Lung microvascular endothelial cell (primary cell): ENCODE results near the gene RNASE12. TPM values are rescaled to one million over a fixed set of nuclear protein-coding genes. Genes with fewer than 3 reads are reported as not detected.
"Not testable (repeated sequence)": the region's sequence is repeated elsewhere in the genome, so short reads cannot be mapped to it uniquely, and the experiment has no call there.

Source experiments
- DNase-seq, 2 donors: peaks; one replicate each; pipeline versions ENCODE4 v3.0.0 to v3.0.0-alpha.2; 2010; ENCODE audit warnings: low read depth in 2 of 2
- total RNA-seq: library from RNA; depleted of rRNA; stranded (reverse); fragments of >200 nt; gene quantifications from 2 replicates; pipeline ENCODE4 v1.2.1, GENCODE V29; 2014

RNASE12 gene
- total RNA-seq, 1 donor from 2014 or later, result not detected

- no peak for DNase-seq
Observed at GRCh38 chr14:20614038-20614840, 23.1 kb upstream of the RNASE12 start.

DNA sequence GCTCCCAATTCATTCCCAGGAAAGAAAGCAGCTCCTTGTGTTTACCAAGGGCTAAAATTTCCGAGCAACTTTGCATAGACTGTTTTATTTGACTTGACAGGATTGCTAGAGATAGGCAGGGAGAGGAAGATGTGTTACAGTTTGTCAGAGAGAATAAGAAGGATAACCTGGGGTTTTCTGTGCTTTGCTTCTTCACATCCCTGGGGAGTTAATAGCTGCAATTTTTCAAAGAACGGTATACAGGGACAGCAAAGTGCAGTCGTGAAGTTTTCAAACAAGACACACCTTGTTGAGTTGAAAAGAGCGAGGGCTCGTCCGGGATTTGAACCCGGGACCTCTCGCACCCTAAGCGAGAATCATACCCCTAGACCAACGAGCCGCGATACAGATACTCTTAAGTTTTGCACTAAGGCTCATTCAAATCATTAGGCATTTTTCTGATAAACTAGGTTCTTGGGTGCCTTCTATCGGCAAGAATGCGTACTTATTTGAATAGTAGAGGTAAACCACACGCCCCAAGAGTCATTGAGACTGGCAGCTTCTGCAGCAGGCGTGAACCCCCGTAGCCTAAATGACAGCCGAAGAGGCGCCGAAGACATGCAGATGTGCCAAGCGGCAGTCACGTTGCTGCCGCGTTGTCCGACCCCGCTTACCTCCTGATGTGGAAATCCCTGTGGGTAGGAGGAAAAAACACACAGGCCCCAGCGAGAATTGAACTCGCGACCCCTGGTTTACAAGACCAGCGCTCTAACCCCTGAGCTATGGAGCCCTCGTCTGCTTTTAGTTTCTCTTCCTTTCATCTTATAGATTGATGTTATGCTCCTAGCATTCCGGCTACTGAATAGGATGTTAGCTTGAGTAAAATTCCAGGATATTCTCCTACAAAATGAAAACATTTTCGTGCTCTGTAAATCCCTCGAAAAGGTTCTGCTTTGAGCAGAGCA lies 22.2 kb upstream of the RNASE12 start:
- DNase-seq, result peak; percentile 93 to 96

DNA sequence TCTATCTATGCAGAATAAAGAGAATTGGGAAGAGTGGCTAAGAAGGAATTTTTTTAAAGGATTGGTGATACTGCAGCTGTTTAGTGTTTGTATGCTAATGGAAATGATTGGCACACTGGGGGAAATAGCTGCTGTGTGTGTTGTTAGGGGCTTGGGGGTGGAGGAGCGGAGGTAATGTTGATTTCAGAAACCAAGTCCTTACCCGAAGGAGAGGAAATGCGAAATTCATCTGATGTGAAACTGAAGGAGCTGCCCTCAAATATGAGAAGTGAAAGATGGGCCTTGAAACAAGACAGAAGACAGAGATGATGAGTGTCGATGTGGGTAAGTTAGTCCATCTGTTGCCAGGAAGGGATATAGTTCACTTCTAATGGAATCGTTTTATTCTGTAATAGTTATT lies 21.2 kb upstream of the RNASE12 start:
- no peak for DNase-seq

GRCh38 chr14:20611277-20611676 lies 20.1 kb upstream of the RNASE12 start:
- no peak for DNase-seq

DNA sequence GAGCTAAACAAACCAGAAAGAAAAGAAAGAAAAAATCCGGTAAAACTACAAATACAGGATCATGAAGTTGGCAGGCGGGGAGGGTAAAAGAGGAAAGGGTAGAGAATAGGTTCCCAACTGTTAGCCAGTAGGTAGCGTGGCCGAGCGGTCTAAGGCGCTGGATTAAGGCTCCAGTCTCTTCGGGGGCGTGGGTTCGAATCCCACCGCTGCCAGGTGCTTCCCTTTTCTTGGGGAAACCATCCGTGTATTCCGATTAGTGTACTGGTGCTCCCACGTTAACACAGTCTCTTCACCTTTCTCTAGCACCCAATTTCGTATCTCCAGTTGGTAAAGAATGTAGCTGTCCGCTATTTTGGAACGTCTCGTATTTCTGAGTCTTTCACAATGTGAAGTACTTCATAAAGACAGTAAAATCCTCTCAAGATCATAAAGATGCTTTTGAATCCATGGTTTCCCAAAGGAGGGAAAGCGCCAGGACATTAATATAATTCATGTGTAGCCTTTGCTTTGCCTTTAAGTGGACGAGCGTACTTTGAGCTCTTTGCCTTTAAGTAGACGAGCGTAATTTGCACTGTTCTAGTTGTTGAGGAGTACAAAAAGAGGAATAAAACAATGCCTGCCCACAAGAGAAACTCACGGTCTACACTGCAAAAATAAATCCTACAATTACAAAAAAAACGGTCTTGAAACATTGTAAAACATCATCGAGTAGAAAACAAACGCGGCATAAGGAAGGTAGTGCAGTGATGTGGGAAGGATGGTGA lies 19.0 kb upstream of the RNASE12 start:
- peak; percentile 74 to 81 for DNase-seq

GRCh38 chr14:20609215-20610001 lies 18.2 kb upstream of the RNASE12 start:
- DNase-seq, result peak; percentile 88 to 93

DNA sequence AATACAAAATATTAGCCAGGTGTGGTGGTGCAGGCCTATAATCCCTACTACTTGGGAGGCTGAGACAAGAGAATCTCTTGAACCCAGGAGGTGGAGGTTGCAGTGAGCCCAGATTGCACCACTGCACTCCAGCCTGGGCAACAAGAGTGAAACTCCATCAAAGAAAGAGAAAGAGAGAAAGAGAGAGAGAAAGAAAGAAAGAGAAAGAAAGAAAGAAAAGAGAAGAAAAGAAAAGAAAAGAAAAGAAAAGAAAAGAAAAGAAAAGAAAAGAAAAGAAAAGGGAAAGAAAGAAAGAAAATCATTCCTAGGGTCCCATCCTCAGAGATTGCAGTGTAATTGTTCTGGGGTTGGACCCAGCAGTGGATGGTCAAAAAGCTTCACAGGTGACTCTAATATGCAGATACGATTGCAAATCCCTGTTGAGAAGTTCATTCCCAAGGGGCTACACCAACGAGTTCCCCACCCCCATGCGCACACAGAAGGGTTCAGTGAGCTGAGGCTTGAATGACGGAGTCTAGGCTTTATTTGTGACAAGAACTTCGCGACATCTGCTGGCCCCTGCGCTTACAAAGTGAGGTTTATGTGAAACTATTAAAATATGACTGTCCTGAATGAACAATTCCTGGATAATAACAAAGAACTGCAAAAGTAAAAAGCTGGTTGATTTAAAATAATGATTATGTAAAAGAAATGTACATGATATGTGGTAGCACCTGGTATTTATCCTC lies 17.4 kb upstream of the RNASE12 start:
- DNase-seq, result no peak

GRCh38 chr14:20607617-20608016 lies 16.4 kb upstream of the RNASE12 start:
- no peak for DNase-seq

GRCh38 chr14:20606902-20607242 lies 15.7 kb upstream of the RNASE12 start:
- no peak for DNase-seq

DNA sequence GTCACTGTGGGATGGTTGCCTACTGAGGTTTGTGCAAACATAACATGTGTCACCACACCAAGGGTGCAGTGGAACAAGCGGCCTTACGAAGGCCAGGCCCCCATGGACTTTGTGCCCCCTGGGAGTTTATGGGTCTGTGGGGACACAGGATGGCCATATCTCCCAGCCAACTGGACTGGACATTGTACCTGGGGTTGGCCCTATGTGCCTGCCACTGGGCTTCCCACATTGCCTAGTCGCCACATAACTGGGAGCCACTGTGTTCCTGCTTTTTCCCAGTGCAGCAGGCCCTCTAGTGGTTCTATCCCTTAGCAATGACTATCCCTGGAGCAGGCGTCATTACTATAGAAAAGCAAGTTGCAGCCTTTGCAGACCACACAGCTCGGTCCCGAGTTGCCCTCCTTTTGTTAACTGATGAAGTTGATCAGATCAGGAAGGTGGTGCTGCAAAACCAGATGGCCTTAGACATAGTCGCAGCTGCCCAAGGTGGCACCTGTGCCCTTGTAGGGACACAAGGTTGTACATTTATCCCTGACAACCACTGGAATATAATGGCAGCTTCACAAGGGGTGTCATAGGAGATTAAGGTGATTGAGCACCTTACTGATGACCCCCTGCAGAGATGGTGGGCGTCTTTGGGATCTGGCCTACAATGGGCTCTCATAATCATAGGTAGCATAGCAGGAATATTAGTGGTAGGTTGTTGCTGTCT lies 15.2 kb upstream of the RNASE12 start:
- peak; percentile 66 to 84 for DNase-seq

DNA sequence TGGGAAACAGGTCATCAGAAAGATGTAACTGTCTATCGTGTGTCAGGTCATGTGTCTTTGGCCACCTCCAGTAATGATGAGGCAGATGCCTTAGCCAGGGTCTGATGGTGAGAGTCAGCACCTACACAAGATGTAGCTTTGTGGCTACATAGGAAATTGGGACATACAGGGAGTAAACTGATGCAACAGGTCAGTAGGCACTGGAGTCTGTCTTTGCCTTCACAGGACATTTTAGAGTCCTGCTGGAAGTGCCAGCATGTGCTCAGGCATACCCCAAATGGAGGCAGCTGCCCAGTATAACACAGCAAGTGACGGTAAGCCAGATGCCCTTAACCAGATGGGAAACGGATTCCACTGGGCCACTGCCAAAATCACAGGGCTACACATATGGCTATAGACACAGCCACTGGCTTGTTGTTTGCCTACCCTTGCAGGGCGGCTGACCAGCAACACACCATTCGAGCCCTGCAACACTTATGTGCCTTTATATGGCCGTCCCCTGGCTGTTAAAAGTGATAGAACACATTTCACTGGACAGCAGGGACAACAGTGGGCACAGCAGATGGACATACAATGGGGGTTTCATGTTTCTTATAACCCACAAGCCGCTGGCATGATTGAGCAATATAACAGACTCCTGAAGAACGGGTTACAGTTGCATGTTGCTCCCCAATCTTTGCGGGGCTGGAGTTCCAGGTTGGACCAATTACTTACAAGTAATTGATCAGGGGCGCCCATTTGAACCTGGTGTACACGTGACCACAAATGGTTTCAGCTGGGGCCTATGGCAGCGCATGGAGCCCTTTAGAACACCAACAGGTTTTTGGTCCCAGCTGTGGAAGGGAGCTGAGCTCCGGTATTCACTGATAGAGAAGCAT lies 12.9 kb upstream of the RNASE12 start:
- no peak for DNase-seq

DNA sequence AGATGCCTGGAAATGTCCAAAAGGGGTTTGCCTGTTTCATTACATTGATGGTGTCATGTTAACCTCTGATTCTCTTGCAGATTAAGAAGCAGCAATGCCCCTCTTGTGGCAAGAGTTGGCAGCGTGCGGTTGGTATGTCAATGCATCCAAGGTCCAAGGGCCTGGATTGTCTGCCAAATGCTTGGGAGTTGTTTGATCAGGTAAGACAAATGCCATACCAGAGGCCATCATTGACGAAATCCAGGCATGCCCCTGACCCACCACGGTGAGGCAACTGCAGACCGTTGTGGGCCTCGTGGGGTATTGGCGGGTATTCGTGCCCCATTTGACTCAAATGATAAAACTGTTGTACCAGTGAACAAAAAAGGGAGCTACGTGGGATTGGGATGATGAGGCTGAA lies 11.4 kb upstream of the RNASE12 start:
- no peak for DNase-seq

DNA sequence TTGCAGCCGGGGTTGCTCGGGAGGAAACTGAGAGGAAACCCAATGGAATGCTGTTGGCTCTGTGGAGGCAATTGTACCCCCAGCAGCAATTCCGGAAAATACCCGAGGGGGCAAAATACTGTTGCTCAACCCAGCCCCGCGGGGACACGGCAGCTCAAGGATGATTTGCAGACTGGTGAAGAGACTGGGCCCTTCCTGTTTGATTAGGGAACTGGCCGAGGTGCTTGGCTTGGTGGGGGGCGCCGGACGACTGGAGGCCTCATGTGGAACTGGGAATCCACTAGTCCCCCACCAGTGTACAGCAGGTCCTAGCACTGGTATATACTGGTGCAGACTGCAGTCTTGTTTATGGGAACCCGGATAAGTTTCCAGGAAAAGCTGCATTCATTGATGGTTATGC lies 10.3 kb upstream of the RNASE12 start:
- DNase-seq, result no peak

DNA sequence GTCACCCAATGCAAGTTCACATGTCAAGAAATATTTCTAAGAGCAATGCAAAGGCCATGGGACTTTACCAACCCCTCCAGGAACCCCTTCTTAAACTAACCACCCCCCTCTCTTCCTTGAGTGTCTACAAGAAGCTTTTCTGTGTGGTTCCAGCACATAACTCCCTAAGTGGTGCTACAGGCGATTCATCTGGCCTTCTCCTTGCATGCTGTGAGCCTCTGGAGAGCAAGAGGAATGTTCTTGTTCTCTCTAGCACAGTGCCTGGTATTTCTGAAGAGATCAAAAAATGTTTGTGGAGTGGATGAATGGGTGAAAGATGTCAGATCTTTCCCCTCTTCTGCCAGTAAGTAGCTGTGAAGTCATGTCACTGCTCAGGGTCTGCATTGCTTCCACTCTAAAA lies 5.9 kb upstream of the RNASE12 start:
- no peak for DNase-seq

DNA sequence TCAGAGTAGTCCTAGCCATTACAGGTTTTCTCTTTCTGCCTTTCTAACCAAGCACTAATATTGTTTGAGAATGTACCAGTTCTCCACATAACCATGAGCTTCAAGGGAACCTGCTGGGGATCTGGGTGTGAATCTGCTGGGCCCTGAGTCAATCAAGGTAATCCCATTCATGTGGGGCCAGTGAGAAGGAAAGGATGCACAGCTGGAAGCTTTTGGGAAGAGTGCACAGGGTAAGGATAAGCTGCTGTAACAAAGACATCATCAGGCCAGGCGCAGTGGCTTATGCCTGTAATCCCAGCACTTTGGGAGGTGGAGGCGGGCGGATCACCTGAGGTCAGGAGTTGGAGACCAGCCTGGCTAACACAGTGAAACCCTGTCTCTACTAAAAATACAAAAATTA lies 4.5 kb upstream of the RNASE12 start:
- DNase-seq, result not testable (repeated sequence)

- no peak for DNase-seq
Observed at GRCh38 chr14:20592574-20592973, 1.4 kb upstream of the RNASE12 start.

DNA sequence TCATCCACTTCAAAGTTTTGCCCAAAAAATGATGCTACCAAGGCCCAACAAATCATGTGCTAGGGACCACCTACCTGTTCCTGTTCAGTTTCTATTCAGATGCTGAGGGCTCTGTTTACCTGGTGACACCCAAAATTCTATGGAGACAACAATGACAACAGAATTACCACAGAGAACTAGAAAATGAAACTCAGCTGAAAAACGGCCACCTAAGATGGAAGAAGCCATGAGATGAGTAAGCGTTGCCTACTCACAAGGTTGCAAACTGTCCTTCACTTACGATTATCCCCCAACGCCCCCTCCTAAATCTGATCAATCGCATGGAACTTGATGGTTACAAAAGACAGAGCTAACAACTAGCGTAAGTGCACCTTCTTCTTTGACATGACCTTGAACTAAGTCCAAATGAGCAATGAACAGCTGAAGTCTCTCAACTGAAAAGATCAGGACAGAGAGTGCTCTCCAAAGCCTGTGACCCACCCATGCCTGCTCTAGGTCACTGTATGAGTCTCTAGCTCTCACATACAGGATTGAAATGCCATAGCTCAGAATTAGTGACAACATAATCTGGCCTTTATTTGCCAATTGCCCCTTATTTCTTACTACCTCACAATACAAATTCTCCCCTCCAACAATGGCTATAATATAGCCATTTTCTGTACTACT lies 3.6 kb downstream of the RNASE12 start, which contains the start of gene RNASE11:
Gene RNASE11, minus strand, starts transcription at position 513 of the 666 bp plus-strand sequence.
- no peak for DNase-seq

- DNase-seq, result no peak
Observed at GRCh38 chr14:20583908-20584307, 7.3 kb downstream of the RNASE12 start.
